Activated CD4-positive, alpha-beta T cell treated with anti-CD3 and anti-CD28 coated beads for 4 hours (primary cell): ENCODE results near the gene CNKSR3.
"Not testable (repeated sequence)": the region's sequence is repeated elsewhere in the genome, so short reads cannot be mapped to it uniquely, and the experiment has no call there.

Experiments
- DNase-seq, 2 donors: peaks; one replicate each; pipeline ENCODE4 v3.0.0-alpha.2; 2020

CNKSR3 gene

GRCh38 chr6:154510144-154510905 lies at the start of gene CNKSR3:
CNKSR3 (minus strand) TSS chr6:154510685; CDS start chr6:154510114, 571 bp downstream.
- no peak for DNase-seq

GRCh38 chr6:154558984-154559383 lies 48.5 kb upstream of the CNKSR3 start:
- no peak for DNase-seq

GRCh38 chr6:154558513-154558912 lies 48.0 kb upstream of the CNKSR3 start:
- DNase-seq, result no peak

- DNase-seq, result no peak
Observed at GRCh38 chr6:154555073-154555677, 44.7 kb upstream of the CNKSR3 start.

- DNase-seq, result no peak
Observed at GRCh38 chr6:154554491-154554890, 44.0 kb upstream of the CNKSR3 start.

- DNase-seq, result no peak
Observed at GRCh38 chr6:154550779-154551178, 40.3 kb upstream of the CNKSR3 start.

- no peak for DNase-seq
Observed at GRCh38 chr6:154549179-154549578, 38.7 kb upstream of the CNKSR3 start.

GRCh38 chr6:154548130-154548830 lies 37.8 kb upstream of the CNKSR3 start:
- no peak for DNase-seq

GRCh38 chr6:154543628-154544027 lies 33.1 kb upstream of the CNKSR3 start:
- DNase-seq, result no peak

- DNase-seq, result no peak
Observed at GRCh38 chr6:154542747-154543146, 32.3 kb upstream of the CNKSR3 start.

- not testable (repeated sequence) for DNase-seq
Observed at GRCh38 chr6:154541837-154542236, 31.4 kb upstream of the CNKSR3 start.

GRCh38 chr6:154539593-154540269 lies 29.2 kb upstream of the CNKSR3 start:
- no peak for DNase-seq

- no peak for DNase-seq
Observed at GRCh38 chr6:154538640-154539191, 28.2 kb upstream of the CNKSR3 start.

GRCh38 chr6:154537511-154538325 lies 27.2 kb upstream of the CNKSR3 start:
- no peak for DNase-seq

- DNase-seq, result no peak
Observed at GRCh38 chr6:154536999-154537398, 26.5 kb upstream of the CNKSR3 start.

GRCh38 chr6:154536255-154536654 lies 25.8 kb upstream of the CNKSR3 start:
- DNase-seq, result no peak

- no peak for DNase-seq
Observed at GRCh38 chr6:154535851-154536250, 25.4 kb upstream of the CNKSR3 start.

- DNase-seq, result no peak
Observed at GRCh38 chr6:154535147-154535546, 24.7 kb upstream of the CNKSR3 start.

- DNase-seq, result no peak
Observed at GRCh38 chr6:154534531-154534930, 24.0 kb upstream of the CNKSR3 start.

GRCh38 chr6:154532426-154532825 lies 21.9 kb upstream of the CNKSR3 start:
- DNase-seq, result no peak

GRCh38 chr6:154529957-154530356 lies 19.5 kb upstream of the CNKSR3 start:
- no peak for DNase-seq

- no peak for DNase-seq
Observed at GRCh38 chr6:154528310-154528915, 17.9 kb upstream of the CNKSR3 start.
